Lower leg skin (tissue), 3 donors: Measurements from ENCODE around the gene SUCLG1.

Source experiments
- POLR2A ChIP-seq, 2 donors: fragments of 450-650 bp; IDR thresholded peaks; one replicate each; pipeline ENCODE4 v1.6.1; 2016 to 2017; ENCODE audit warnings: antibody characterized with exemption in 2 of 2, mild to moderate bottlenecking in 1 of 2, moderate library complexity in 1 of 2
- TF ChIP-seq, protein P1 (sequence below), 3 donors: fragments of 450-650 bp; IDR thresholded peaks; one replicate each; pipeline ENCODE4 v1.5.1; 2016; ENCODE audit warnings: antibody characterized with exemption in 3 of 3, mild to moderate bottlenecking in 3 of 3, moderate library complexity in 2 of 3

DNA sequence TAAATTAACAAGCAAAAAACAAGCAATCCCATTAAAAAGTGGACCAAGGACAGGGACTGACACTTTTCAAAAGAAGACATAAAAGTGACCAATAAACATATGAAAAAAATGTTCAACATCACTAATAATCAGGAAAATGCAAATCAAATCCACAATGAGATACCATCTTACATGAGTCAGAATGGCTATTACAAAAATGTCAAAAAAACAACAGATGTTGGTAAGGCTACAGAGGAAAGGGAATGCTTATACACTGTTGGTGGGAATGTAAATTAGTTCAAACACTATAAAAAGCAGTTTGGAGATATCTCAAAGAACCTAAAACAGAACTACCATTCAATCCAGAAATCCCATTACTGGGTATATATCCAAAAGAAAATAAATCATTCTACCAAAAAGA lies 78.2 kb downstream of the SUCLG1 start:
- TF ChIP-seq, protein P1, sequence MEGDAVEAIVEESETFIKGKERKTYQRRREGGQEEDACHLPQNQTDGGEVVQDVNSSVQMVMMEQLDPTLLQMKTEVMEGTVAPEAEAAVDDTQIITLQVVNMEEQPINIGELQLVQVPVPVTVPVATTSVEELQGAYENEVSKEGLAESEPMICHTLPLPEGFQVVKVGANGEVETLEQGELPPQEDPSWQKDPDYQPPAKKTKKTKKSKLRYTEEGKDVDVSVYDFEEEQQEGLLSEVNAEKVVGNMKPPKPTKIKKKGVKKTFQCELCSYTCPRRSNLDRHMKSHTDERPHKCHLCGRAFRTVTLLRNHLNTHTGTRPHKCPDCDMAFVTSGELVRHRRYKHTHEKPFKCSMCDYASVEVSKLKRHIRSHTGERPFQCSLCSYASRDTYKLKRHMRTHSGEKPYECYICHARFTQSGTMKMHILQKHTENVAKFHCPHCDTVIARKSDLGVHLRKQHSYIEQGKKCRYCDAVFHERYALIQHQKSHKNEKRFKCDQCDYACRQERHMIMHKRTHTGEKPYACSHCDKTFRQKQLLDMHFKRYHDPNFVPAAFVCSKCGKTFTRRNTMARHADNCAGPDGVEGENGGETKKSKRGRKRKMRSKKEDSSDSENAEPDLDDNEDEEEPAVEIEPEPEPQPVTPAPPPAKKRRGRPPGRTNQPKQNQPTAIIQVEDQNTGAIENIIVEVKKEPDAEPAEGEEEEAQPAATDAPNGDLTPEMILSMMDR (IDR thresholded peaks at IDR 0.05), result no peak
- TF ChIP-seq POLR2A (IDR thresholded peaks at IDR 0.05), result no peak
